GM19239 (cell line): Measurements from ENCODE around the gene COL6A3.
"Not testable (repeated sequence)": the region's sequence is repeated elsewhere in the genome, so short reads cannot be mapped to it uniquely, and the experiment has no call there.

Experiments used
- DNase-seq: peaks from one replicate; pipeline ENCODE4 v3.0.0; 2011; ENCODE audit warnings: low spot score; ENCODE audit not compliant: insufficient read length
- FAIRE-seq: peaks from 2 replicates; lab custom pipeline; 2011; peaks lifted over from hg19 to GRCh38; lab: Jason Lieb, UNC

COL6A3 gene

GRCh38 chr2:237354892-237355291, 59.1 kb downstream of the COL6A3 start:
- FAIRE-seq (no peak), DNase-seq (no peak)

GRCh38 chr2:237354172-237354571, 59.8 kb downstream of the COL6A3 start:
- DNase-seq, FAIRE-seq: not testable (repeated sequence)

GRCh38 chr2:237353215-237353614, 60.7 kb downstream of the COL6A3 start:
- DNase-seq (no peak), FAIRE-seq (no peak)

GRCh38 chr2:237352279-237352845, 61.6 kb downstream of the COL6A3 start:
- FAIRE-seq (no peak), DNase-seq (no peak)

- no peak for DNase-seq
- FAIRE-seq = no peak
Measured at GRCh38 chr2:237351796-237352195, 62.2 kb downstream of the COL6A3 start.

- no peak for DNase-seq
- FAIRE-seq = no peak
Measured at GRCh38 chr2:237351046-237351445, 62.9 kb downstream of the COL6A3 start.

GRCh38 chr2:237350597-237350996, 63.4 kb downstream of the COL6A3 start:
- FAIRE-seq (no peak), DNase-seq (no peak)

GRCh38 chr2:237350070-237350469, 63.9 kb downstream of the COL6A3 start:
- FAIRE-seq (no peak), DNase-seq (no peak)

- DNase-seq (no peak), FAIRE-seq (no peak)
Measured at GRCh38 chr2:237348281-237348865, 65.6 kb downstream of the COL6A3 start.

GRCh38 chr2:237345891-237346640, 67.9 kb downstream of the COL6A3 start:
- no peak for DNase-seq
- no peak for FAIRE-seq

GRCh38 chr2:237345411-237345810, 68.6 kb downstream of the COL6A3 start:
- FAIRE-seq = no peak
- no peak for DNase-seq

- no peak for DNase-seq
- FAIRE-seq = no peak
Measured at GRCh38 chr2:237344942-237345341, 69.0 kb downstream of the COL6A3 start.

- DNase-seq (no peak), FAIRE-seq (no peak)
Measured at GRCh38 chr2:237343993-237344392, 70.0 kb downstream of the COL6A3 start.

GRCh38 chr2:237341872-237342271, 72.1 kb downstream of the COL6A3 start:
- no peak for DNase-seq
- FAIRE-seq = no peak

GRCh38 chr2:237337586-237337985, 76.4 kb downstream of the COL6A3 start:
- FAIRE-seq = no peak

GRCh38 chr2:237336131-237336530, 77.8 kb downstream of the COL6A3 start:
- DNase-seq (no peak), FAIRE-seq (no peak)

More at GRCh38 chr2:237337586-237337985, 76.4 kb downstream of the COL6A3 start:
- no peak for DNase-seq

GRCh38 chr2:237333748-237334147, 80.2 kb downstream of the COL6A3 start:
- DNase-seq (no peak), FAIRE-seq (no peak)

- no peak for FAIRE-seq
Measured at GRCh38 chr2:237330541-237330940, 83.4 kb downstream of the COL6A3 start.

GRCh38 chr2:237327175-237327950, 86.6 kb downstream of the COL6A3 start:
- DNase-seq (no peak), FAIRE-seq (no peak)

More at GRCh38 chr2:237330541-237330940, 83.4 kb downstream of the COL6A3 start:
- DNase-seq = no peak

GRCh38 chr2:237326266-237327171, 87.4 kb downstream of the COL6A3 start:
- DNase-seq = no peak
- no peak for FAIRE-seq
